Measurements from ENCODE around the gene PITHD1. TPM values are rescaled to one million over a fixed set of nuclear protein-coding genes. Genes with fewer than 3 reads are reported as not detected.

The PITHD1 gene
- total and polyA plus RNA-seq, 2 experiments from 2014 or later: 48.1 to 99.6 TPM

DNA sequence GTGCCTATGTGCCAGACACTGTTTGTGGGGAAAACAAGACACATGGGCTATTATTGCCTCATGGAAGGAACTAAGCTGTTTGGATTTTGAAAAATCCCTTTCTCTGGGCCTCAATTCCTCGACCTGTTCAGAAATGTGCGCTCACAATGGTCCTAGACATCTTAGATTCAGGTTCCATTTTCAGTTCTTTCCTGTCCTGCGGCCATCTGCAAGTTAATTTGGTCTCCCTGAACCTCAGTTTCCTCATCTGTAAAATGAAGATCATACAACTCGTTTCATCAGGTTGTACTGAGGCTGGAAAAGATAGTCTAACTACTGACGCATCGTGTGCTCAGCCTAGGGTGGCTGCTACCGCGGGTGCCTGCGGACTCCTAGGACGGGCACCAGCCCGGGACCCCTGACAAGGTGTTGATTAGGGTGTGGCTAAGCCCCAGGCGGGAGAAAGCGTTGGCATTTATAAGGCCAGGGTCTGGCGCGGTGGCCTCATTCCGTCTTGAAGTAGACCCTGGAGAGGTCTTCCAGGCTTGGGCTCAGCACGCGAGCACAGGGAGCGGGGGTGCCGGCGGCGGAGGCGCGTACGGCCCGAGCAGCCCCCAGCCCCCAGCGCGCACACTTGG is 35.4 kb upstream of the PITHD1 start:
- Histone ChIP-seq H3K36me3 (peaks cover under 1% of the 10 kb centered on the region), H3K9me3 (ENCODE audit: low read depth) (no peaks in the 10 kb centered on the region), H3K27me3 (no peaks in the 10 kb centered on the region), H3K4me1 (ENCODE audit: low read depth) (peaks cover 11% of the 10 kb centered on the region), H3K27ac (peak overlapping the region; percentile 63), H3K4me3 (peak overlapping the region; percentile 66)
- peak in 1 of 2 donors; percentile 23 for DNase-seq (ENCODE audit: low read depth in 1 of 2, low spot score in 1 of 2)
- no peak for TF ChIP-seq CTCF (IDR thresholded peaks at IDR 0.05; ENCODE audit: low read depth, low read length)

GRCh38 chr1:23743287-23744152 is 34.7 kb upstream of the PITHD1 start, which contains the start of gene ELOA:
Gene ELOA, plus strand, starts transcription at chr1:23743471. Its CDS starts 33 bp downstream, at chr1:23743504.
- Histone ChIP-seq H3K4me3 (peak within 1 kb of the TSS; percentile 66), H3K27ac (peak within 1 kb of the TSS; percentile 63), H3K9me3 (ENCODE audit: low read depth) (no peaks in the 10 kb centered on the region), H3K36me3 (peaks cover 4% of the 10 kb centered on the region), H3K27me3 (no peaks in the 10 kb centered on the region), H3K4me1 (ENCODE audit: low read depth) (peaks cover 13% of the 10 kb centered on the region)
- DNase-seq (ENCODE audit: low read depth in 1 of 2, low spot score in 1 of 2): peak; percentile 71 to 87
- no peak for TF ChIP-seq CTCF (IDR thresholded peaks at IDR 0.05; ENCODE audit: low read depth, low read length)

GRCh38 chr1:23745515-23745914 is 32.7 kb upstream of the PITHD1 start:
- Histone ChIP-seq H3K9me3 (ENCODE audit: low read depth) (no peaks in the 10 kb centered on the region), H3K36me3 (peaks cover 14% of the 10 kb centered on the region), H3K27ac (no peak overlapping the region), H3K4me1 (ENCODE audit: low read depth) (peaks cover 13% of the 10 kb centered on the region), H3K4me3 (no peak overlapping the region), H3K27me3 (no peaks in the 10 kb centered on the region)
- peak in 1 of 2 donors; percentile 56 for DNase-seq (ENCODE audit: low read depth in 1 of 2, low spot score in 1 of 2)
- peak; percentile 50 for TF ChIP-seq CTCF (IDR thresholded peaks at IDR 0.05; ENCODE audit: low read depth, low read length)

DNA sequence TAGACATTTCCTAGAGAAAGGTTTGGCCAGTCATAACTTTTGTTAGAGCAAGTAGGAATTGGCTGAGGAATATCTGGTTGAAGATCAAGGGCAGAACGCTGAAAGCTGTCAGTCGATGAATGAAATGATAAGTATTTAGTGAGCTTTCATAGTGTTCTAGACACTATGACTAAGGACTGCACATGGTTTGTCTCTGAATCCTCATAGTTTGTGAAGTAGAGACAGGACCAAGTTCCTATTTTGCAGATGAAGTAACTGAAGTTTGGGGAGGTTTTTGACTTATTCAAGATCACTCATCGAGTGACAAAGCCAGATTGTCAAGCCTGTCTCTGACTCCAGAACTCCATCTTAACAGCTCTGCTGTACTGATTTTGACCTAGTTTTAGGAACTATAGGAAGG is 30.2 kb upstream of the PITHD1 start:
- H3K9me3 ChIP-seq (ENCODE audit: low read depth): no peaks in the 10 kb centered on the region
- no peaks in the 10 kb centered on the region for H3K27me3 ChIP-seq
- H3K36me3 ChIP-seq: peaks cover 38% of the 10 kb centered on the region
- no peak overlapping the region for H3K27ac ChIP-seq
- TF ChIP-seq CTCF (IDR thresholded peaks at IDR 0.05; ENCODE audit: low read depth, low read length): no peak
- H3K4me3 ChIP-seq: no peak overlapping the region
- DNase-seq (ENCODE audit: low read depth in 1 of 2, low spot score in 1 of 2): no peak
- peaks cover 13% of the 10 kb centered on the region for H3K4me1 ChIP-seq (ENCODE audit: low read depth)

- DNase-seq (ENCODE audit: low read depth in 1 of 2, low spot score in 1 of 2): peak; percentile 71 to 74
- H3K4me1 ChIP-seq (ENCODE audit: low read depth): peaks cover 2% of the 10 kb centered on the region
- no peaks in the 10 kb centered on the region for H3K27me3 ChIP-seq
- H3K9me3 ChIP-seq (ENCODE audit: low read depth): no peaks in the 10 kb centered on the region
- no peak overlapping the region for H3K4me3 ChIP-seq
- peak; percentile 82 for TF ChIP-seq CTCF (IDR thresholded peaks at IDR 0.05; ENCODE audit: low read depth, low read length)
- H3K27ac ChIP-seq: peak overlapping the region; percentile 73
- peaks cover 66% of the 10 kb centered on the region for H3K36me3 ChIP-seq
Observed at GRCh38 chr1:23751050-23751814, 27.0 kb upstream of the PITHD1 start.

Measured in cardiac muscle cell (in vitro differentiated cells and primary cell).